ENCODE data around the gene LINC00632.
A peak's percentile ranks its signal among the peaks of the same experiment; 100 is the strongest.

Gene LINC00632

DNA sequence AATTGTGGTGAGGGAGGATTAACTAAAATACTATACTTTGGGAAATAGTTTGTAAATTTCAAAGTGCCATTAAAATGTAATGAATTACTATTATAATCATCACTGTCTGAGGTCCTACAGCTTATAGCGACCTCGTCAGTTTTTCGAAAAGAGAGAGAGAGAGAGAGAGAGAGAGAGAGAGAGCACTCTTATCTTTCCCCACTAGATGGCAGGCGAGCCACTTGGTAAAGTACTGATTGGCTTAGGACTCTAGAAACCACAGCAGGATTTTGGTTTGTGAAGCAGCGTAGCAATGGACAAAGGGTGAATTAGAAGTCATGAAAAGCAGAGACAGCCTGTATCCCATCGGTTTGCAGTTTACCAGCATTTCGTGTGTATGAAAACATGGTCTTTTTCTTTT lies 52.5 kb downstream of the LINC00632 start:
- no peak overlapping the region for H4K91ac ChIP-seq (ENCODE audit: low read length)
- H3K36me3 ChIP-seq (ENCODE audit: control insufficient read depth in 1 of 2, insufficient read depth in 2 of 2, low read depth in 1 of 2, low read length in 2 of 2): no peaks in the 10 kb centered on the region
- H2BK15ac ChIP-seq (ENCODE audit: low read depth, poor library complexity, severe bottlenecking): no peak overlapping the region
- no peak overlapping the region for H2BK12ac ChIP-seq (ENCODE audit: low read length in 2 of 2)
- H2AFZ ChIP-seq (ENCODE audit: low read depth, low read length): no peak overlapping the region
- H2BK5ac ChIP-seq (ENCODE audit: low read depth, low read length, poor library complexity, severe bottlenecking): no peak overlapping the region
- H3K9me3 ChIP-seq (ENCODE audit: control insufficient read depth, low read length): no peaks in the 10 kb centered on the region
- H3K4me1 ChIP-seq (ENCODE audit: control insufficient read depth, insufficient read depth, low read depth, low read length): no peaks in the 10 kb centered on the region
- H3K79me1 ChIP-seq (replicated peaks; ENCODE audit: low read length, poor library complexity, severe bottlenecking): no peaks in the 10 kb centered on the region
- 0% methylated on average over 2 of the region's 7 CpGs for WGBS
- no peak overlapping the region for H2BK120ac ChIP-seq (ENCODE audit: low read depth, low read length)
- H3K14ac ChIP-seq (ENCODE audit: low read length in 2 of 2): no peak overlapping the region
- H3K23ac ChIP-seq (ENCODE audit: low read length in 2 of 2): no peak overlapping the region
- no peak overlapping the region for H3K4ac ChIP-seq (ENCODE audit: low read depth in 1 of 2, low read length in 2 of 2)
- peaks cover 0 to 9% of the 10 kb centered on the region in 2 experiments for H3K27me3 ChIP-seq (ENCODE audit: control insufficient read depth in 1 of 2, insufficient read depth in 1 of 2, low read length in 2 of 2)
- H3K27ac ChIP-seq (ENCODE audit: low read length, poor library complexity, severe bottlenecking): no peak overlapping the region
- H3K4me3 ChIP-seq (ENCODE audit: insufficient read depth in 1 of 2, low read depth in 1 of 2, low read length in 2 of 2): no peak overlapping the region
- no peak overlapping the region for H3K4me2 ChIP-seq (ENCODE audit: low read length, poor library complexity, severe bottlenecking)
- no peak overlapping the region for H2AK5ac ChIP-seq (ENCODE audit: low read length, severe bottlenecking)
- no peak overlapping the region for H4K8ac ChIP-seq (ENCODE audit: low read length)
- no peak overlapping the region for H3K18ac ChIP-seq (ENCODE audit: low read depth in 1 of 2, low read length in 2 of 2)
- peak; percentile 81 for DNase-seq
- peak overlapping the region; percentile 13 for H3K9ac ChIP-seq (ENCODE audit: low read length)

DNA sequence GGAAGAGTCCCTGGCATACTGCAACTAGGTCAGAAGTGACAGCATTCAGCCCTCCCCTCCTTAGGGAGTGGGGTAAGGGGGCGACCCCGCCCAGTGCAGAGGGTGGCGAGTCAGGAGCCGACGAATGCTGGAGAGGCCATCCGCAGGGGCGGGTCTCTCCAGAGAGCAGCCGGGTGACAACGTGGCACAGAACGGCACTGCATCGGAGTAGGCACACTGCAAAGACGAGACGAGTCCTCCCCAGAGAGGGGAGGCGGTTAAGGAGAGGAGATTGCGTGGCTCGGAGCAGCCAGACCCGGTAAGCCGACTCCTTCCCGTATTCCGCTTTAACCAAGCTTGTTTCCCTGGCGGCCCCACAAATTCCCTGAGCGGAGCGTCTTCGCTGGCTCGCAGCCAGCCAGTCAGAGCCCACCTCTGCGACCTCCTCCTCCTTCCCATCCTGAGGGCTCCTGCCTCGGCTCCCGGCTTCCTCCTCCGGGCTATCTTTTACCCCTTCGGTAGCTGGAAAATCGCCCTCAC lies 54.9 kb downstream of the LINC00632 start:
- Histone ChIP-seq H2BK12ac (ENCODE audit: low read length in 2 of 2) (no peak overlapping the region), H3K79me1 (replicated peaks; ENCODE audit: low read length, poor library complexity, severe bottlenecking) (no peaks in the 10 kb centered on the region), H2AFZ (ENCODE audit: low read depth, low read length) (no peak overlapping the region), H2BK120ac (ENCODE audit: low read depth, low read length) (peak overlapping the region; percentile 34), H2AK5ac (ENCODE audit: low read length, severe bottlenecking) (no peak overlapping the region), H3K18ac (ENCODE audit: low read depth in 1 of 2, low read length in 2 of 2) (peak overlapping the region; percentile 78 to 83), H3K27ac (ENCODE audit: low read length, poor library complexity, severe bottlenecking) (peak overlapping the region; percentile 94), H3K4me1 (ENCODE audit: control insufficient read depth, insufficient read depth, low read depth, low read length) (no peaks in the 10 kb centered on the region), H3K4me2 (ENCODE audit: low read length, poor library complexity, severe bottlenecking) (peak overlapping the region; percentile 47), H4K8ac (ENCODE audit: low read length) (peak overlapping the region; percentile 28), H2BK5ac (ENCODE audit: low read depth, low read length, poor library complexity, severe bottlenecking) (peak overlapping the region; percentile 44), H3K14ac (ENCODE audit: low read length in 2 of 2) (peak overlapping the region in 1 of 2 experiments; percentile 22), H3K27me3 (ENCODE audit: control insufficient read depth in 1 of 2, insufficient read depth in 1 of 2, low read length in 2 of 2) (peaks cover 0 to 9% of the 10 kb centered on the region in 2 experiments), H3K4ac (ENCODE audit: low read depth in 1 of 2, low read length in 2 of 2) (peak overlapping the region; percentile 67 to 75), H3K36me3 (ENCODE audit: control insufficient read depth in 1 of 2, insufficient read depth in 2 of 2, low read depth in 1 of 2, low read length in 2 of 2) (no peaks in the 10 kb centered on the region), H3K23ac (ENCODE audit: low read length in 2 of 2) (no peak overlapping the region), H4K91ac (ENCODE audit: low read length) (peak overlapping the region; percentile 39), H3K9ac (ENCODE audit: low read length) (peak overlapping the region; percentile 95), H3K4me3 (ENCODE audit: insufficient read depth in 1 of 2, low read depth in 1 of 2, low read length in 2 of 2) (peak overlapping the region; percentile 66 to 85), H2BK15ac (ENCODE audit: low read depth, poor library complexity, severe bottlenecking) (no peak overlapping the region), H3K9me3 (ENCODE audit: control insufficient read depth, low read length) (no peaks in the 10 kb centered on the region)
- DNase-seq: peak; percentile 79
- WGBS: 0% methylated on average over 14 of the region's 31 CpGs

DNA sequence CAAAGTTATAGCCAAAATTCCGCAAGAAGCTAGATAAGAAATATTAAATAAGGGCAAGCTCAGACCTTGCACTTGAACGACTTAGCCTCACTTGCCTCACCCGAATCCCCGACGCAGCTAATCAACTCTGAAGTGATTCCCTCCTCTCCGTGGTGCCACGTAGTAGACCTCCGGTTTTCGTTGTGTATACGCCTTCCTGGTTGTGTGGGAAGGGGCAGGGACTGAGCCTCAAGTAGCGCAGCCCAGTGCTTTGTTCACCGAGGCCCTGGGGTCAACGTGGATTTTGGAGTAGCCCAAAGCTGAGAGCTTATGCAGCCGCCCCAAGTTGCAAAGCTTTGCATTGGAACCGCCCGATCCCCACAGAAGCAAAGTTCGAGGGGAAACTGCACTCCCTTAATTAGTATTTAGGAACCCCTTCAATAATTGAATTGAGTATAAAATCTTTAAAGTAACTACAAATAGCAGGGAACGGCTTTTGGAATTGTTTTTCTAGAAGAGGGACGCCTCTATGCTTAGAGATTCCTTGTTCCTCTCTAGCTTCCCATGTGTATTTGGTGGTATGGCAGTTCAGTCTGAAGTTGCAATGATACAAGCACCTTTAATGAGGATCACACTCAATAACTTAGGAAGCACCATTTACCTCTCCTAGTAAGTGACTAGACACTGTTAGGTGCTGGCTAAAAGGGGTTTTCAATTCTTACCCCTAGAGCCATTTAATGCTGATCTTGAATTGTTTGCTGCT lies 55.7 kb downstream of the LINC00632 start:
- Histone ChIP-seq H4K91ac (ENCODE audit: low read length) (no peak overlapping the region), H2AFZ (ENCODE audit: low read depth, low read length) (no peak overlapping the region), H2AK5ac (ENCODE audit: low read length, severe bottlenecking) (no peak overlapping the region), H3K4me3 (ENCODE audit: insufficient read depth in 1 of 2, low read depth in 1 of 2, low read length in 2 of 2) (peak overlapping the region; percentile 60 to 85), H3K27me3 (ENCODE audit: control insufficient read depth in 1 of 2, insufficient read depth in 1 of 2, low read length in 2 of 2) (peaks cover 0 to 9% of the 10 kb centered on the region in 2 experiments), H2BK5ac (ENCODE audit: low read depth, low read length, poor library complexity, severe bottlenecking) (no peak overlapping the region), H2BK15ac (ENCODE audit: low read depth, poor library complexity, severe bottlenecking) (no peak overlapping the region), H3K9ac (ENCODE audit: low read length) (peak overlapping the region; percentile 95), H3K14ac (ENCODE audit: low read length in 2 of 2) (peak overlapping the region in 1 of 2 experiments; percentile 55), H4K8ac (ENCODE audit: low read length) (no peak overlapping the region), H3K18ac (ENCODE audit: low read depth in 1 of 2, low read length in 2 of 2) (peak overlapping the region; percentile 34 to 83), H2BK120ac (ENCODE audit: low read depth, low read length) (no peak overlapping the region), H3K4me2 (ENCODE audit: low read length, poor library complexity, severe bottlenecking) (peak overlapping the region; percentile 68), H2BK12ac (ENCODE audit: low read length in 2 of 2) (no peak overlapping the region), H3K4me1 (ENCODE audit: control insufficient read depth, insufficient read depth, low read depth, low read length) (no peaks in the 10 kb centered on the region), H3K79me1 (replicated peaks; ENCODE audit: low read length, poor library complexity, severe bottlenecking) (no peaks in the 10 kb centered on the region), H3K9me3 (ENCODE audit: control insufficient read depth, low read length) (no peaks in the 10 kb centered on the region), H3K36me3 (ENCODE audit: control insufficient read depth in 1 of 2, insufficient read depth in 2 of 2, low read depth in 1 of 2, low read length in 2 of 2) (no peaks in the 10 kb centered on the region), H3K4ac (ENCODE audit: low read depth in 1 of 2, low read length in 2 of 2) (peak overlapping the region in 1 of 2 experiments; percentile 75), H3K27ac (ENCODE audit: low read length, poor library complexity, severe bottlenecking) (peak overlapping the region; percentile 94), H3K23ac (ENCODE audit: low read length in 2 of 2) (no peak overlapping the region)
- peak; percentile 73 for DNase-seq
- 0% methylated on average over 9 of the region's 19 CpGs for WGBS

DNA sequence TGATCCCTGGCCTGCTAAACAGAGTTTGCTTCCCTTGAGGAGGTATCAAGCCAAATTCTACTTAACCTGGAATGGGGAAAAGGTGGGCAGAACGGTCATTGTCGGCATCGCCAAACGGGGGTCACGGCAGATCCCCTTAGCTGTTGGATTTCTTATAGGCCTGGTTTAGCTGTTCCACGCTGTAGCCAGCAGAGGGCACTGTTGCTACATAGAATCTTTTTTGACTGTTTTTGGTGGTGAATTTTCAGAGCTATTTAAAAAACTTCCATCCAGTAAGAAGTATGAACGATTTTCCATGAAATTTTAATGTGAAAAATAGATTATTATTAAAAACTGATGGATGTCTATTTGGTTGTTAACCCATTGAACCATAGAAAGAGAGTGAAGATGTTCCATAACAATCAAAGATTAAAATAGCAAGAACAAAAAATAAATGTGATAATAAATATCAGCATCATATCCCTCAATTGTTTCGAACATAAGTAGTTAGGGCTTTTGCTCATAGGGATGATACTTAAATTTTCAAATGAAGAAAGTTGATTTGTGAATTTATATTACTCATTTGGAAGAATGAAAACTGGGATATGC lies 56.6 kb downstream of the LINC00632 start:
- Histone ChIP-seq H3K9me3 (ENCODE audit: control insufficient read depth, low read length) (no peaks in the 10 kb centered on the region), H2BK12ac (ENCODE audit: low read length in 2 of 2) (no peak overlapping the region), H2BK5ac (ENCODE audit: low read depth, low read length, poor library complexity, severe bottlenecking) (no peak overlapping the region), H3K79me1 (replicated peaks; ENCODE audit: low read length, poor library complexity, severe bottlenecking) (no peaks in the 10 kb centered on the region), H3K9ac (ENCODE audit: low read length) (peak overlapping the region; percentile 95), H3K4me1 (ENCODE audit: control insufficient read depth, insufficient read depth, low read depth, low read length) (no peaks in the 10 kb centered on the region), H3K23ac (ENCODE audit: low read length in 2 of 2) (no peak overlapping the region), H3K27me3 (ENCODE audit: control insufficient read depth in 1 of 2, insufficient read depth in 1 of 2, low read length in 2 of 2) (peaks cover 0 to 9% of the 10 kb centered on the region in 2 experiments), H2BK120ac (ENCODE audit: low read depth, low read length) (no peak overlapping the region), H2AK5ac (ENCODE audit: low read length, severe bottlenecking) (no peak overlapping the region), H4K8ac (ENCODE audit: low read length) (no peak overlapping the region), H2BK15ac (ENCODE audit: low read depth, poor library complexity, severe bottlenecking) (no peak overlapping the region), H4K91ac (ENCODE audit: low read length) (no peak overlapping the region), H3K27ac (ENCODE audit: low read length, poor library complexity, severe bottlenecking) (peak overlapping the region; percentile 94), H3K4ac (ENCODE audit: low read depth in 1 of 2, low read length in 2 of 2) (no peak overlapping the region), H2AFZ (ENCODE audit: low read depth, low read length) (no peak overlapping the region), H3K36me3 (ENCODE audit: control insufficient read depth in 1 of 2, insufficient read depth in 2 of 2, low read depth in 1 of 2, low read length in 2 of 2) (no peaks in the 10 kb centered on the region), H3K18ac (ENCODE audit: low read depth in 1 of 2, low read length in 2 of 2) (peak overlapping the region in 1 of 2 experiments; percentile 62), H3K4me3 (ENCODE audit: insufficient read depth in 1 of 2, low read depth in 1 of 2, low read length in 2 of 2) (peak overlapping the region in 1 of 2 experiments; percentile 85), H3K4me2 (ENCODE audit: low read length, poor library complexity, severe bottlenecking) (peak overlapping the region; percentile 68), H3K14ac (ENCODE audit: low read length in 2 of 2) (no peak overlapping the region)
- peak; percentile 72 for DNase-seq
- 0% methylated on average over 4 of the region's 8 CpGs for WGBS

All from mesenchymal stem cell (in vitro differentiated cells and primary cell).